Hematopoietic multipotent progenitor cell treated with erythropoietin and hydrocortisone succinate and interleukin-3 and kit ligand, for 15 days (in vitro differentiated cells): ENCODE data around the gene LIMS2.

Experiments
- DNase-seq: peaks from one replicate; pipeline ENCODE4 v3.0.0-alpha.2; 2015; ENCODE audit warnings: low spot score

LIMS2 gene

DNA sequence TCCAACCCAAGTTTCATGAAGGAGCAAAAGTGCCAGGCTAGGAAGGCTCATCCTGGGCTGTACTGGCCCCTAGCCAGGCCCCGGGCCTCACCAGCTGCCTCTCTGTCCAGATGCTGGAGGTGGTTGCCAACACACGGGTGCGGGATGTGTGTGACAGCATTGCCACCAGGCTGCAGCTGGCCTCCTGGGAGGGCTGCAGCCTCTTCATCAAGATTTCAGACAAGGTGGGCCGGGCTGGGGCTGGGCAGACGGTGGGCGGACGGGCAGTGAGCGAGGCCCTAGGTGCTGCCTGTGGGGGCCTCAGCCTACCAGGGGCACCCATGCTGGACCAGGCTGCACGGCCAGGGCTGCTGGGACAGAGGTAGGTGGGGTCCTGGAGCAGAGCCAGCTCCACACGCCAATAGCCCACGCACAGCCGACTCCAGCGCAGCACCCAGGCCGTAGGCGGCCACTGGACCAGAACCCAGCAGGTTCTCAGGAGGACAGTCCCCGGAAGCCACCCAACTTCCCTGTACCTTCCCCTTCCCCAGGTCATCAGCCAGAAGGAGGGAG, 41.2 kb downstream of the LIMS2 start:
- DNase-seq, result no peak

DNA sequence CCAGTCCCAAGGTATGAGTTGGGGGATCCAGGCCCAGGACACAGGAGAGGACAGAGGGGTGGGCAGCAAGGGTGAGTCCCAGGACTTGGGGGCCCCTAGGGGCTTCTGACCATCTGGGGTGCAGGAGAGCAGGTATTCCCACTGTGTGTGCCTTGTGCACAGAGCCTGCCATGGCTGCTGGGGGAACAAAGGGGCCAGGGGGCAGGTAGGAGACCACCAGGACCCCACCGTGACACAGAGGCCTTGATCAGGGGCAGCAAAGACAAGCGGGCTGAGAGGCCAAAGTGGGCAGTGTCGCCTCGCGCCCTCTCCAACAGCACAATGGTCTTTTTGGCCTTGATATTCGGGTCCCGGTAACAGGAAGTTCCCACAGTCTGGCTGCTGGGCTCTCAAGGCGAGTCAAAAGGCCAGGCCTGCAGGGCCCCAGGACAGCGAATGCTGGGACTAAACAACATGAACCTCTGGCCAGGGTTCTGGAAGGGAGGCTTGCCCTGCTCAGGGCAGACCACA, 41.7 kb downstream of the LIMS2 start:
- DNase-seq, result no peak

DNA sequence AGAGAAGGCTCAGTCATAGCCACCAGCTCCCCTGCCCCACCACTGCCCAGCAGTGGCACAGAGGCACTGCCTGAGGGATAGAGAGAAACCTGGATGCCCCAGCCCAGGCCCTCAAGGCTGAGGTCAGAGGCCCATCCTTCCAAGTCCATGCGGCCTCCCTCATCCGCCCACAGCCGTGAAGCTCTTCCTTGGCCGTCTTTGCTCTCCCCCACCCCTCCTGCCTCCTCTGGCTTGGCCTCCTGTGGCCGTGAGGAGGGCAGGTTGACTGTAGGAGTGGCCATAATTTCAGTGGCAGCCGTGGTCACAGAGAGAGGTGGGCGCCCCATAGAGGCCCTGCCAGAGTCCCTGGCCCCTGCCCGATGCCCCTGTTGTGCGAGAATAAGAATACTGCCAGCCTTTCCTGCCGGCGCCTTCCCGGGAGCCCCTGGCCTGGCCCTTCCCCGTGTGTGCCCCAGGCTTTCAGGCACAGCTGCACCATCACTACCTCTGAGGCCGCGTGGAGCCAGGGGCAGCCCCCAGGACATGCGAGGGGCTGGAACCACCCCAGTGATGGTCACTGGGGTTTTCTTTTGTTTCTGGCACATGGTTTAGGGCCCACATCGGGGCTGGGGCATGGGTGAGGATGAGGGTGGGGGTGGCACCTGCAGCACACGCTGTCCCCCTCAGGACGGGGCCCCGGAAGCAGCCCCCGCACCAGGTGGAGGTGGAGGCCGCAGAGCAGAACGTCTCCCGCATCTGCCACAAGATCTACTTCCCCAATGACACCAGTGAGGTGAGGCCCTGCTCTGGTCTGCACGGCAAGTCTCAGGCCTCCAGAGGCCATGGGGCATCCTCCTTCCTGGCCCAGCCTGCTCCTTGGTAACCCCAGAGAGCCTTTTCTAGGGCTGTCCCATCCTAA, 42.5 kb downstream of the LIMS2 start:
- DNase-seq, result no peak

DNA sequence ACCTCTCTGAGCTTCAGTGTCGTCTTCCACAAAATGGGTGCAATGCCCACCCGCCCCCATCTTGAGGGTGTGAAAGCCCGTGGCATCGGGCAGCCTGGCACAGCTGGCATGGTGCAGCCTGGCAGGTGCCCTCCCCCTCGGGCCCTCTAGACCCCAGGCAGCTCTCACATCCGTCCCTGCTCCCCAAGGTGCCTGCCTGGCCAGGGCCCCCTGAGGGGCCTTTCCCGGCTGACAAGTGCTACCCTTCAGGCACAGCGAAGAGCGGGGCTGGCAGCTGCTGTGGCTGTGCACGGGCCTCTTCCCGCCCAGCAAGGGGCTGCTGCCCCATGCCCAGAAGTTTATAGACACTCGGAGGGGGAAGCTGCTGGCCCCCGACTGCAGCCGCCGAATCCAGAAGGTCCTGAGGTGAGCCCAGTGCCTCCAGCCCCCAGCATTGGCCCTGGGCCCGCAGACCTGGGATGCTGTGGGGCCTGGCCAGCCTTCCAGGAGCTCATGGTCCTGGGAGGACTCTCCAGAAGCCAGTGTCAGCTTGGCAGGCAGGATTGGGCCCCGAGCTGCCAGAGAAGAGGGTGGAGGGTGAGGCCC, 43.2 kb downstream of the LIMS2 start:
- no peak for DNase-seq

DNA sequence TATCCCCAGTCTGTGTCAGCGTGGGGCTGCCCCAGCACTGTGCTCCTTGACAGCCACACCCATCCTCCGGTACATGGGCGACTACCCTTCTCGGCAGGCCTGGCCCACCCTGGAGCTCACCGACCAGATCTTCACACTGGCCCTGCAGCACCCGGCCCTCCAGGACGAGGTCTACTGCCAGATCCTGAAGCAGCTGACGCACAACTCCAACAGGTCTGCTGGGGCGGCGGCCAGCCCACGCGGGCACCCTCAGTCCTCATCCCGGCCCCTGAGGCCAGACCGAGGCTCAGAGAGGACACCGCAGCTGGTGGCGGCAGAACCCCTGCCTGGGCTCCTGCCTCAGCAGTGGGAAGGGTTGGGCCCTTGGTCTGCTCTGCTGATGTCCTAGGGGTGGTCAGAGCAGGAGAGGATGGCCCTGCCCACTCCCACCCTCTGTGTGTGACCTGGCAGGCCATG, 43.8 kb downstream of the LIMS2 start:
- DNase-seq, result no peak

DNA sequence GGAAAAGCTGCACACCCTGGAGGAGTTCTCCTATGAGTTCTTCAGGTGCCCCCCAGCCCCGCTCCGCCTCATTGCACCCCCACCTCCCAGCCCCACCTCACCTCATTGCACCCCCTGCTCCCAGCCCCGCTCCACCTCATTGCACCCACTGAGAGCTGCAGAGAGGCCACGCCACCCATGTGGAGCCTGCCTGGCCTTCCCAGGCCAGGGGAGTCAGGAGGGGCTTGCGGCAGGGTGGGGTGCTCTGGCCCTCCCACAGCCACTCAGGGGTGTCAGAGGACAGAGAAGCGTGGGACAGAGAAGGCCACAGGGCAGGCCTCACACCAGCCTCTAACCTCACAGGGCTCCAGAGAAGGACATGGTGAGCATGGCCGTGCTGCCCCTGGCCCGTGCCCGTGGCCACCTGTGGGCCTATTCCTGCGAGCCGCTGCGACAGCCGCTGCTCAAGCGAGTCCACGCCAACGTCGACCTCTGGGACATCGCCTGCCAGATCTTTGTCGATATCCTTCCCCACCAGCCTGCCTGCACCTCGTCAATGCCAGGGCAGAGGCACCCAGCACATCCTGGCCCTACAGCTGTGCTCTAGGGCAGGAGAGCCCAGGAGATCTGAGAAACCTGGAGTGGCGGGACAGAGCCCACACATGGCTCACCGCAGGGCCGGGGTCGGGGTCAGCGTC, 44.3 kb downstream of the LIMS2 start:
- no peak for DNase-seq

DNA sequence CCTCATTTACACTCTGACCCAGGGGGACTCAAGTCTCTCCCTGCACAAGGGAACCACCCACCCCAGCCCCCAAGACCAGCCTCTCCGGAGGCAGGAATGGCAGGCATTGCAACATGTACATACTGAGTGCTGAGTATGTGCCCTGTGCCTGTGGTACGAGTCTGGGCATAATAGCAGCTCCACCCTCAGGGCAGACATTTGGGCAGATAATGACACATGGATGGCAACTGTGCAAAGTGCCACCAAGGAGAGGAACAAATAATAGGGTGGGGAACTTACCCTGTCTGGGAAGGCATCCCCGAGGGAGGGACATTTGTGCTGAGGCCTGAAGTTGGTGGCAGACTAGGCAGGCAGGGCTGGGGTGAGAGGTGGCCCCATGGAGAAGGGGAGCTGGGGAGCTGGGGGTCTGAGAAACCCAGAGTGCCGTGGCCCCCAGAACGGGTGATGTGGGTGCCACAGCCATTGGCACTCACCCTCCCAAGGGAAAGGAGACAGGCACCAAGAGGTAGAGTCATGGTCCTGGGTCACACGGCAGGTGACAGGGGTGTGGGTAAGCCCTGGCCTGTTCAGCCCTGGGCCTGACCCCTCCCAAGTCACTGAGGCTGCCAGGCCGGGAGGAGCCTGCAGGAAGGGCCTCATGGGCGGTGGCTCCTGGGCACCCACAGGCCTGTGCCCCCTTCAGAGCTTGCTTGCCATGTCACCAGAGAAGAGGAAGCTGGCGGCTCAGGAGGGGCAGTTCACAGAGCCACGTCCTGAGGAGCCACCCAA, 45.0 kb downstream of the LIMS2 start:
- no peak for DNase-seq

DNA sequence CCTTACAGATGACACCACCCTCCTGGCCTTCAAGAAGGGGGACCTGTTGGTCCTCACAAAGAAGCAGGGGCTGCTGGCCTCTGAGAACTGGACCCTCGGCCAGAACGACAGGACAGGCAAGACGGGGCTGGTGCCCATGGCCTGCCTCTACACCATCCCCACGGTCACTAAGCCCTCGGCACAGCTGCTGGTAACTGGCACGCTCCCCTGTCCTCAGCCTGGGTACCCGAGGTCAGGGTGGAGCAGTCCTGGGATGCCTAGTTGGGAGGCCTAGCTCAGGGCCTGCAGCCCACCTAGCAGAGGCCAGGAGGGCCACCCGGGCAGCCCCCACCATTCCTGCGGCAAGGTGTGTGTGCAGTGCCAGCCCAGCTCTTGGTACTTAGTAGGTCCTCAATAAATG, 45.7 kb downstream of the LIMS2 start:
- no peak for DNase-seq

DNA sequence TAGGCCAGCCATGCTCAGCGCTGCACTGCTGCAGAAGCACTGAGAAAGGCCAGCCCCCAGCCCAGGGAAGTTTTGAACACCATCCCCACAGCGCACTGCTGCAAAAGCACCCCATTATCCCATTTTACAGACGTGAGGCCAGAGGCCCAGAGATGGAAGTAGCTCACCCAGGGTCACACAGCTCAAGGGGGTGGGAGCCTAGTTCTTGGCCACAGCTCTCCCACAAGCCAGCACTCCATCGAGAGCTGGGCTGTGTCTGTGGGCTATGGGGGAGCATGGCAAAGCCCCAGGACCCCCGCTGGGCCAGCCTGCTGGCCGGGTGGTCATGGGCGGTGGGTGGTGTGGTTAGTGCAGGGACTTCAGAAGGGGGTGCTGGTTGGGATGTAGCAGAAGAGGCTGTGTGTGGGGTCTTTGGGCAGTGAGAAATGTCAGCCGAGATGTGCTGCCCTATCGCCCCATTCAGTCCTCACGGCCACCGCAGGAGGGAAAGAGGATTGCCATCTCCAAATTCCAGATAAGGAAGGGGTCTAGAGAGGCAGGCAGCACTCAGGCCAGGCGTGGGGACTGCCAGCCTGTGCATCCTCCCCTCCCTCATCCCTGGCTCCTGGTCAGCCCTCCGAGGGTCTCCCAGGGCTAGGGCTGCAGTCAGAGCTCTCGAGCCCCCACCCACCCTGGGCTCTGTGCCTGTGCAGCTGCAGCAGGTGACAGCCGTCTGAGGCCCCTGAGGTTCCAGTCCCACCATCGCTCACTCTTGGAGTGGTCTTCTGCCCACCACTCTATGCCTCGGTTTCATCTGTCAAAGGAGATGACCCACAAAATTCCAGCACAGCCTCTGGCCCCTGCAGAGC, 46.3 kb downstream of the LIMS2 start:
- DNase-seq, result no peak

DNA sequence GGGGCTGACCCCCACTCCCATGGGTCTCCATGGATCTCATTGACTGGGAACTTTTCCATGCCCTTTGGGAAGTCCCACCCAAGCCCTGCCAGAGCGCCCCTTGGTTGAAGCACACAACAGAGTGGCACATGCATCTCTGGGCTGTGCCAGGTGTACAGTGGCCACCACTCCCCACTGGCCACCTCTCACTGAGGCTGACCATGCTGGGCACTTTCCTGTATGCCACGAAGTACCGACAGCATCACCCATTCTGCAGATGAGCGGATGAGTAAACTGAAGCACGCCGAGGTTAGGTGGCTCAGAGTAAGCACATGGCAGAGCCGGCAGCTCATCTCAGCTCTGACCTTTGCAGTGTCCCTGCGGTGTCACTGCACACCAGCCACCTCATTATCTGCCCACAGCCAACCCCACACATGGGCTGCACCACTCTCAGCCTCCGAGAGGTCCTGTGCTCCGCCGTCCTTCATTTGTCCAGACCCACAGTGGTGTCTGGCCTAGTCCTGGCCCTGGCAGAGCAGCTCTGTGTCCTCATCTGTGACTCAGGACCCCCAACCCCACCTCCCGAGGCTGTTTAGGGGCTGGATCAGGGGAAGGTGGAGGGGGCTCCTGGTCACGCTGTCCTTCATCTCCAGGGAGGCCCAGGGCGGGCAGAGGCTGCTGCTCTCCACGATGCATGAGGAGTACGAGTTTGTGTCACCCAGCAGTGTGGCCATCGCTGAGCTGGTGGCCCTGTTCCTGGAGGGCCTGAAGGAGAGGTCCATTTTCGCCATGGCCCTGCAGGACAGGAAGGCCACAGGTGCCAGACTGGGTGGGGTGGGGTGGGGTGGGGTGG, 47.4 kb downstream of the LIMS2 start:
- no peak for DNase-seq

DNA sequence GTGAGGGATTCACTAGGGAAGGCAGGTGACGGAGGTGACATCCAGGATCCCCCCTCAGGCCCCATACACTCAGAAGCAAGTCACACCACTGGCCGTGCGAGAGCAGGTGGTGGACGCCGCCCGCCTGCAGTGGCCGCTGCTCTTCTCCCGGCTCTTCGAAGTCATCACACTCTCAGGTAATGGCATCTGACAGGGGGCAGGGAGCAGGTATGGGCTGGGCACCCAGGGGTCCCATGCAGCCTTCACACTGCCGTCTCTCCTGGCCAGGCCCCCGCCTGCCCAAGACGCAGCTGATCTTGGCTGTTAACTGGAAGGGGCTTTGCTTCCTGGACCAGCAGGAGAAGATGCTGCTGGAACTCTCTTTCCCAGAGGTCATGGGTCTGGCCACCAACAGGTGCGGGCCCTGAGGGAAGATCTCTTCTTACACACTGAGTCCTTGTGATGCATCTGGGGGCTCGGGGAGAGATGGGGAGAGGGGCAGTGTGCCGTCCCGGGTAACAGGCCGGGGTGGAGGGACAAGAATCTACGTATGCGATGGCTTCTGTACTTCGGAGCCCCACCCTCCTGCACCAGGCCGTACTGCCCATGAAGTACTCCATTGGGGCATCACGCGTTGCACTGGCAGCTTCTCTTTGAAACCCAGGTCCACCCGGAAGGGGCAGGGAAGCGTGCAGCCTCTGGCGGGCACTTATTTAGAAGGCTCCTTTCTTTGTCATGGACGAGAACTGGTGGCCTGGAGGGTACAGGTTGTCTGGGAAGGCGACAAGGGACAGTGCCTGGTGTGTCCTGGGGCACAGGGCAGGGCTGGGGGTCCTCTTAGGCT, 48.2 kb downstream of the LIMS2 start:
- no peak for DNase-seq

DNA sequence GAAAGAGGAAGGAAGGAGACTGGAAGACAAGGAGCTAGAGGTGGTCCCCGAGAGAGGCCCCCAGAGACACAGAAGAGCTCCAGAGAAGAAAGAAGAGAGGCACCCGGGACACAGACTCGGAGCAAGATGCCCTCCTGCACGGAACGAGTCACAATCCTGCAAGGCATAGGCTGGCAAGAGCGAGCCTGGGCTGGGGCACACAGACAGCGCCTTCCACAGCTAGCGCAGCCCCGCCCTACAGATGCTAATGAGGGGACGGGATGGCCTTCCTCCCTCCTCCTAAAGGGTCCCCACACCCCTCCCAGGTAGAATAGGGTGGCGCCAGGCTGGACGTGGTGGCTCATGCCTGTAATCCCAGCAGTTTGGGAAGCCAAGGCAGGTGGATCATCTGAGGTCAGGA, 49.2 kb downstream of the LIMS2 start:
- no peak for DNase-seq

DNA sequence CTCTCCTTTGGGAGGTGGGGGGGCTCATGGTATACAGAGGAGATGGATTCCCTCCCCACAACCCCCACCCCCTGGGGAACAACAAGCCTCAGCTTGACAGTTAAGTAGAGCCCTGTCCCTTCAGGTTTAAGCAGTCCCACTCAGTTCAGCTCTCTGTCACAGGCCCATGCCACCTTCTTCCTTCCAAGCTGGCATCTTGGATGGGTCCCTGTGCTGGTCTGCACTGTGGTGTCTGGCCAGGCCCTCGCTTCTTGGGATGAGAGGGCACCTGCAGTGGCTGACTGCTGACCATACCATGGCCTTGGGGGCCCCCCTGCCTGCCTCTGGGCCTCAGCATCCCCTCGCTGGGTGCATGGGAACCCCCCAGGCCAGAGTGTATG, 49.8 kb downstream of the LIMS2 start:
- DNase-seq, result no peak

DNA sequence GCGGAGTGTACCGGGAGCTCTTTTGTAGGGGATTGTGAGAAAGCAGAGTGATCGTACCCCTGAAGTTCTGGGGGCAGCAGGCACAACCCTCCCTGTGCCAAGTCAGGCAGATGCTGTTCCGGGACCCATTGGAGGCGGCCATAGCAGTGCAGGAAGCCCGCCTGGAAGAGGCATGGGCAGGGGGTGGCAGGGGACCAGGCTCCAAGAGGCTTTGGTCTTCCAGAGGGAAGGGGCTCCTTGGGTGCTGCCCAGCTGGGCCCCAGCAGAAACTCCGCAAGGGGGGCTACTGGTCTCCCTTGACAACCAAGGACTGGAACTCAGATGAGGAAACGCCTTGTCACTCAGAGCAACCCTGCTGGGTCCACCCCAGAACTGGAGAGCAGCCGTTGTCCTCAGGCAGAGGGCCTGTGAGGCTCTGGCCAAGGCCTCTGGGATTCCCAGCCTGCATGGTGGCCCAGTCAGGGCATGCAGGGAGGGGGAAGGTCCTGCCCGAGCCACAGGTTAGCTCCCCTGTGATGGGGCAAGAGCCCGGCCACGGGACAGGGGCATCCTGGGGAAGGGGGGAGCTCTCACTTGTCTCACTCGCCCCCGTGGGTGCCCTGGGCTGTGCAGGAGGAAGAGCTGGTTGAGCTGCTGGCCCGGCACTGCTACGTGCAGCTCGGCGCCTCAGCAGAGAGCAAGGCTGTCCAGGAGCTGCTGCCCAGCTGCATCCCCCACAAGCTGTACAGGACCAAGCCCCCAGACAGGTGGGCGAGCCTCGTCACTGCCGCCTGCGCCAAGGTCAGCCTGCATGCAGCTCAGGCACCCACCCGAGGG, 50.4 kb downstream of the LIMS2 start:
- DNase-seq, result no peak

DNA sequence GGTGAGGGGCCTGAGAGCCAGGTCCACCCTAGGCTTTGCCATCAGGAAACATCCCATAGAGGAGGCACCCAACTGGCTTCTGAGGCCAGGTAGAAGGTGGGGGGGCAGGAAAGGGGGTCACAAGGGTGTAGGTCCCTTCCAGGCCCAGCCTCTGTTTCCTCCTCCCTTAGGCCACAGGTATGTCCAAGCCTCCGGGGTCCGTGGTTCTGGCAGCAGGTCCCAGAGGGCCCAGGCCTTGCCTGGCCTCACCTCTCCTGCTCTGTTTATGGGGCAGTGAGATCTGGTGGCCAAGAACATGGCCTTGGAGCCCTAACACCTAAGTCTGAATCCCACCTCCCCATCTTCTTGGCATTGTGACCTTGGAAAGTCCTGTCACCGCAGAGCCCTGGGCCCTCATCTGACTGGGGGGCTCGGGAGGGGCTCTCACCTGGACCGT, 51.0 kb downstream of the LIMS2 start:
- DNase-seq, result no peak

DNA sequence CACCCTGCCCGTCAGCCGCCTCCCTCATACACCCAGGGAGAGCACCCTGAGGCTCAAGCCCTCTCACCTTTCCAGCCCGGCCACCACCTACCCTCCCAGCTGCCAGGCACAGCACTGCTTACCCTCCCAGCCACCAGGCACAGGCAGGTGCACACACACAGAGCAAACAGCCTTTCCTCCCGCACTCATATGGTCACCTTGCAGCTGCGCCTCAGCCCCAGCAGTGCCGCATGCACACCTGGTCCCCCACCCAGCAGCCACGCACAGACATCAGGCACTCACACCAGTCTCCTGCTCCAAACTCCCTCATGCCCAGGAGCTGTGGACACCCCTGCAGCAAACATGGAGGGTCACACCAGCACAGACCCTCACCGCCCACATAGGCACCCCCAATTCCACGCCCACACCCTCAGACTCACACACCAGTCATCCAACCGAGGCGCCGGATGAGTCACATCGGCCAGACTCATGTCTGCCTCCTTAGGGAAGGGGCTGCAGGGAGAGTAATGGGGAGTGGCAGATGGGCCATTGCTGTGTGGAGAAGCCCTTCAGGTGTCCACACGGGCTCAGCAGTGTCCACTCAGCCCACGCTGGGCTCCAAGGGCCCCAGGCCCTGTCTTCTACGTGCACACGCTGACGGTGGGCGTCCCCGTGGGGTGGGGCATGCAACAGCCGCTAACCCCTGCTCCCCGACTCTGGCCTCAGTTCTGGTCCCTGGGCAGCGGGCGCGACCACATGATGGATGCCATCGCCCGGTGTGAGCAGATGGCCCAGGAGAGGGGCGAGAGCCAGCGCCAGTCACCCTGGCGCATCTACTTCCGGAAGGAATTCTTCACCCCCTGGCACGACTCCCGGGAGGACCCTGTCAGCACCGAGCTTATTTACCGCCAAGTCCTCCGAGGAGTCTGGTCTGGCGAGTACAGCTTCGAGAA, 51.7 kb downstream of the LIMS2 start:
- no peak for DNase-seq
